ENCODE results near the gene TMEM151A.

DNA sequence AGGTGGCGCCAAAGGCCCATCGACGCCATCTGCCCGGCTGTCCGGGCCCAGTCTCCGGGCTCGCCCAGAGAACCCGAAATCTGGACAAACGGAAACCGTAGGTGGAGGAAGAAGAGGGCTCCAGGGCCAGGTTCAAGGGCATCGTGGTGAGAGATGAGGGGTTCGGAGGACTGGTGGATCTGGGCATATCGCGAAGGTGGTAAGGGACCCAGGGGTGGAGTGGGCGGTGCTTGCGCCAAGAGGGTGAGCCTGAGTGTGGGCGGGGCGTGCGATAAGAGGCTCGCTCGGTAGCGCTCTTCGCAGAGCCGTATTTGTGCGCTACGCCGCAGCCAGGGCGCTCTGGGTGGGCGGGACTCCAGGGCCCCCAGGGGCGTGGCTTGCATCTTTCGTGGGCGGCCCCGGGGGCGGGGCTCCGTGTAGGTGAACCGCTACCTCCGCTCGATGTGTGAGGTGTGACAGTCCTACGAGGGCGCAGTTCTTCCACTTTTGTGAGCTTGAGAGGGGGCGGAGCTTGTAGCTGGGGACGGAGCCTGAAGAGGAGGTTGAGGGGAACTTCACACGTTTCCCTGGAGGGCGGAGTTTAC lies 20.4 kb downstream of the TMEM151A start:
- TF ChIP-seq, protein P1, sequence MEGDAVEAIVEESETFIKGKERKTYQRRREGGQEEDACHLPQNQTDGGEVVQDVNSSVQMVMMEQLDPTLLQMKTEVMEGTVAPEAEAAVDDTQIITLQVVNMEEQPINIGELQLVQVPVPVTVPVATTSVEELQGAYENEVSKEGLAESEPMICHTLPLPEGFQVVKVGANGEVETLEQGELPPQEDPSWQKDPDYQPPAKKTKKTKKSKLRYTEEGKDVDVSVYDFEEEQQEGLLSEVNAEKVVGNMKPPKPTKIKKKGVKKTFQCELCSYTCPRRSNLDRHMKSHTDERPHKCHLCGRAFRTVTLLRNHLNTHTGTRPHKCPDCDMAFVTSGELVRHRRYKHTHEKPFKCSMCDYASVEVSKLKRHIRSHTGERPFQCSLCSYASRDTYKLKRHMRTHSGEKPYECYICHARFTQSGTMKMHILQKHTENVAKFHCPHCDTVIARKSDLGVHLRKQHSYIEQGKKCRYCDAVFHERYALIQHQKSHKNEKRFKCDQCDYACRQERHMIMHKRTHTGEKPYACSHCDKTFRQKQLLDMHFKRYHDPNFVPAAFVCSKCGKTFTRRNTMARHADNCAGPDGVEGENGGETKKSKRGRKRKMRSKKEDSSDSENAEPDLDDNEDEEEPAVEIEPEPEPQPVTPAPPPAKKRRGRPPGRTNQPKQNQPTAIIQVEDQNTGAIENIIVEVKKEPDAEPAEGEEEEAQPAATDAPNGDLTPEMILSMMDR (IDR thresholded peaks at IDR 0.05) = peak in 11 of 12 donors; percentile 9 to 98 (median 87)
- TF ChIP-seq POLR2A (IDR thresholded peaks at IDR 0.05) = peak in 1 of 2 donors; percentile 42
